ENCODE data around the gene ZNF598.
A peak's percentile ranks its signal among the peaks of the same experiment; 100 is the strongest.

ZNF598 gene

DNA sequence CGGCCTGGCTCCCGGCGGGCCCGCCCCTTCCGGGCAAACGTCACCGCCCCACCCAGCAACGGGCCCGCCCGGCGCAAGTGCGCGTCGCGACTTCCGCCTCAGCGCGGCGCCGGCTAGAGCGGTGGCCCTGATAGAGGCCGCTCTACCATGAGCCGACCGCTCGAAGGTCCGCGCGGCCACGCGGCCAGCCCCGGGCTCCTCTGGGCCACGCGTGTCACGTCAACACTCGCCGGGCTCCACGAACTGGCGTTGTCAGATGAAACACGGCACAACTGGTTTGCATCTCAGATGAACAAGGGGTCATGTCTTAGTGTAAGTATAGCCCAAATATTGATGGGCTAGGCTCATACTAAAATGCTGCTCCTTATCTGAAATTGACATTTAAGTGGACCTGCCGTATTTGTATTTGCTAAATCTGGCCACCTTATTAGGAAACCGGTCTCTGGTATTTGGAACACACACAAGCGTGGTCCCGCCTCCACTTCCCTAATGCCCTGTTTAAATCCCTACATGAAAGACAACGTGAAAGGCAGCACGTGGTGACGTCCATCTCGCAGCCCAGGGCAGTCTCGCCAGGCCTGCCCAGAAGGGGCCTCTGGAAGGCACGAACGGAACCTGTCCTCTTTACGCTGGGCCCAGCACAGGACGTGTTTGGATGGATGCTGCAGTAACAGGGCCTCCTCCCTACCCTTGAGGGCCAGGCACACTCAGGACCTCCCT lies at the start of gene ZNF598:
Gene ZNF598 (minus strand): TSS at position 31 of the 720 bp plus-strand sequence.
- peak; percentile 68 for DNase-seq

DNA sequence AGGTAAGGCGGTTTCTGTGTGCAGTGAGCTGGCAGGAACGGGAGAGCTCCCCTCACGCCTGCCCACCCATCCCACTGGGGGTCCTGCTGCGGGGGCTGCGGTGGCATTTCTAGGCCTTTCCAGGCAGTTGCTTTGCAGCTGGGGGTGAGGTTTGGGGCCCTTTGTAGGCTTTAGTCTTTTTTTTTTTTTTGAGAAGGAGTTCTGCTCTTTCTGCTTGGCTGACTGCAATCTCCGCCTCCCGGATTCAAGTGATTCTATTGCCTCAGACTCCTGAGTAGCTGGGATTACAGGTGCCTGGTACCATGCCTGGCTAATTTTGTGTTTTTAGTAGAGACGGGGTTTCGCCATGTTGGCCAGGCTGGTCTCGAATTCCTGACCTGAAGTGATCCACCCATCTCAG lies 49.3 kb upstream of the ZNF598 start:
- DNase-seq, result no peak

DNA sequence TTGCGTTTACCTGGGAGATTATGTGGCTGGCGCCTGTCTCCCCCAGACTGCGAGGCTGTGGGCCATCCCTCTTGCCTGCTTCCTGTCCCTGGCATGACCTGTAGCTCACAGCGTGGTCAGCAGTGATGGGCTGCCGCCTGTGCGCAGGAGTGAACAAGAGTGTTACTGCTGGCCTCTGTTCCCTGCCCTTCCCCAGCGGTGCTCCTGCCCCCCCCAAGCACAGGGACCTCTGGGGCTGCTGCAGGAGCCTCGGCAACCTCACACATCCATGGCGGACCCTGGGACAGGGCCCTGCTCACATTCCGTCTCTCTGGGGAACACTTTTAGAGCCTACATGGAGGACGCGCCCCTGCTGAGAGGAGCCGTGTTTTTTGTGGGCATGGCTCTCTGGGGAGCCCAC lies 48.8 kb upstream of the ZNF598 start:
- DNase-seq, result no peak

DNA sequence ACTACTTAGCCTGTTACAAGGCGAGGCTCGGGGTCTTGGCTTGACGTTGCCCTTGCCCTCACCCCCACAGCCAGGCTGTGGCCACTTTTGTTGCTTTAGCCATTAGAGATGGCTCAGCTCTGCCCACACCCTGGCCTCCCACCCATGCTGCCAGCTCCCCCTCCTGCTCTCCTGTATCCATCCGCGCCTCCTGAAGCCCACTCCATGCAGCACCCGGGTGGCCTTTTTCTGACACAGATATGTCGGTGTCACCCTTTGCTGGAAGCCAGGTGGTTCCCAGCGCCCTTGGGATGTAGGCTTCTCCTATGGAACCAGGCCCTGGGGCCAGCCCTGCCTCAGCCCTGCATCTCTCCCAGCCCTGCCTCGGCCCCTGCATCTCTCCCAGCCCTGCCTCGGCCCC lies 47.8 kb upstream of the ZNF598 start:
- no peak for DNase-seq

DNA sequence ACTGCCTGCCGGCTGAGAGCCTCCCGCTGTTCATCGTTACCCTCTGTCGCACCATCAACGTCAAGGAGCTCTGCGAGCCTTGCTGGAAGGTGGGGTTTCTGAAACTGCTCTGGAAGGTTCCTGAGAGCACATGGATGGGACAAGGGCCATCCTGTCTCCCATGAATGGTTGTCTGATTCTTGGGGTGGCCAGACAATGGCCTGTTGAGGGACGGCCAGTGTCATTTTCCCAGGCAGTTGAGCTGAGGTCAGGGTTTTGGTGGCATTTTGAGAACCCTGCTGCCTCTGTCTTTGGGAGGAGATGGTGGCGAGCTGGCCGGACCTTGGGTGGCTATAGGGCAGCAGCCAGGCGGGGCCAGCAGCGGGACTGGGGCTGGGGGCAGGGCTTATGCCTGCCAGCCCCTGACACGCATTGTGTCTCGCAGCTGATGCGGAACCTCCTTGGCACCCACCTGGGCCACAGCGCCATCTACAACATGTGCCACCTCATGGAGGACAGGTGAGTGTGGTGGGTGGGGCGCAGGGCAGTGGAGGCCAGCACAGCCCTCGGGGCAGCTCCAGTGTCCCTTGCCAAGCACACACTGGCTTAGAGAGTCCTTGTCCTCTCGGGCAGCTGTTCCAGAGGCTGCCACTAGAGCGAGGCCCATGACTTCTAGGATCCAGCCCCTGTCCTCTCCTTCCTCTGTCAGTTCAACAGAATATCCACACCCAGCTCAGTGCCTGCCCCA lies 47.2 kb upstream of the ZNF598 start:
- DNase-seq, result no peak

DNA sequence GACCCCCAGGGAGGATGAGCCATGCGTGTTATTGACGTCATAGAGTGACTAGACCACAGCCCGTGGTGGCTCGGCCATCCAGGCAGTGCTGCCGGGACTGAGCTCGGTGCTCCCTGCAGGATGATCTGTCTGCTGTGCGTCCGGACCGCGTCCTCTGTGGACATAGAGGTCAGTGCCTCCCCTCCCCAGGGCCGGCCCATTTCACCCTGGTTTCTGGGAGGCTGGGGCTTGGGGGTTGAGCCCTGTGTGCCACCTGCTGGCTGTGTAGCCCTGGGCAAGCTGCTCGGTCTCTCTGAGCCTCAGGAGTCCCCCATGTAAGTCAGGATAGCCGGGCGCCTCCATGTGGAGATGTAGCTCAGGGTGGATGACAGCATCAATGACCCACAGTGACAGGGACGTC lies 46.5 kb upstream of the ZNF598 start:
- no peak for DNase-seq

DNA sequence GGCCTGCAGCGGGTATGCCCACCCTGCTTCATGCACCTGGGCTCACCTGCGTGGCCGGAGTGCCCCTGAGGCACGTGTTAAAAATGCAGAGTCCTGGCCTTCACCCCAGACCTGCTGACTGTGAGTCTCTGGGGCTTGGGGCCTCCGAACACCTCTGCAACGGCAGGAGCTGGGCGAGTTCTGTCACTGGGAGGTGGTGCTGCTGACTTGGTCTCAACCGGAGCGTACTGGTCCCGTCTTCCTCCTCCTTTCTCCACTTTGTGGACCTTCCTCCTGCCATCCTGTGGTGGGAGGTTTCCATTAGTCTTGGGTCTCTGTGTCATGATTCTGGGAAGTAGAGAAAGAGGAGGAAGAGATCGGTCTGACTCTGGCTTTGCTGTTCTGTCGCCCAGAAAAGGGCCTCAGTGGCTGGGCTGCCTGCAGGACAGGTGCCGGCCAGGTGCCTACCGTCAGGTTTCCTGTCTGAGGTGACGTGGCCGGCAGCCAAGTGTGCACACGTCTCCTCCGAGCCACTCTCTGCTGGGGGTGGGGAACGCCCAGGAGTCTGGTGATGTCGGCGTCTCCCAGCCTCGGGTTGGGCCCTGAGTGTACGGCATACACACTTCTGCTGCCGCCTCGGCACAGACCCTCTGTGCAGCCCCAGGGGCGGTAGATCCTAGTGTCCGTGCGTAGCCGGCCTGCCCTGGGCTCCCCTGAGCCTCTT lies 45.1 kb upstream of the ZNF598 start:
- no peak for DNase-seq

DNA sequence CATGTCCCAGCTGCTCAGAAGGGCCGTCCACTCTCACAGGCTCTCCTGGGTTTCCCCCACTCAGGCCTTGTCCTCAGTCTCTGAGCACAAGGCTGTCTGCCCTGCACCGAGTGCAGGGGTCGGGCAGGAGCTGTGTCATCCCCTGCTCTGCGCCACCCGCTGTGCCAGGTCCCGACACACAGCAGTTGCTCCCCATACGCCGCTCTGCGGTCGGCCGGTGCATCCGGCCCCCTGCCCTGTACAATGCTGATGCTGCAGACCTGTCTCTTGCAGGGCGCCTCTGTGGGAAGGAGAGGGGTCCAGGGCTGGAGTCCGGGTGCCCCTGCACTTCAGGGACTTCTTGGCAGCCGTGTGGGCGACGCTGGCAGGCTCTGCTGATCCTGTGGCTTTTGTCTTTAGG lies 44.3 kb upstream of the ZNF598 start:
- no peak for DNase-seq

DNA sequence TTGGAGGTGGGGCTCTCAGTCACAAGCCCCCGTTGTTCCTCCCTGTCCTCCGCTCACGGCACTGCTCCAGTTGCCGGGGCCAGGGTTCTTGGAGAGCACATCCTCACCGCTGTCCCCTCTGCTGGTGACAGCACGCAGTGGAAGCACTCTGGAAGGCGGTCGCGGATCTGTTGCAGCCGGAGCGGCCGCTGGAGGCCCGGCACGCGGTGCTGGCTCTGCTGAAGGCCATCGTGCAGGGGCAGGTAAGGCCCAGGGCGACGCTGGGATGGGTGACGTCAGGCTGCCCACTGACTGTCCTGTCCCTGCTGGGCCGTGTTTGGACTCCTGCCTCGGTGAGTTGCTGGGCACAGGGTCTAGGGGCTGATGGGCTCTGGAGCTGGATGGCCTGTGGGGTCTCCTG lies 43.6 kb upstream of the ZNF598 start:
- DNase-seq, result no peak

DNA sequence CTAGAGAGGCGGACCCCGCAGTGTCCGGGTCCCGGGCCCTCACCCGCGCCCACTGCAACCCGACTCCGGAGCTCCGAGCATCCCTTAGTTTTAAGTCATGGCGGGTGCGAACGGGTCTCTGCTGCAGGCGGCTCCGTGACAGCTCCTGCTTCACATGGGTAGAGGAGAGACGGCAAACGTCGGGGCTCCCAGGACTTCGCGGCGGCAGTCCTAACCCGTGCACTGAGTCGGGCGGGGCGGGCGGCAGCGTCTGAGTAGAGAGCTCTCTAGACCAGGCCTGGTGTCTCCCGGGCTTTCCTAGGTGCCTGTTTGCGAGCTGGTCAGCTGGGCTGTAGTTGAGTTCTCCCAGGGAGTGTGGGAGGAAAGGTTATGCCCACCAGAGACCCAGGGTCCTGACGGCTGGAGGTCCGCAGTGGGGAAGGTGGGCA lies 38.5 kb upstream of the ZNF598 start:
- DNase-seq, result no peak

DNA sequence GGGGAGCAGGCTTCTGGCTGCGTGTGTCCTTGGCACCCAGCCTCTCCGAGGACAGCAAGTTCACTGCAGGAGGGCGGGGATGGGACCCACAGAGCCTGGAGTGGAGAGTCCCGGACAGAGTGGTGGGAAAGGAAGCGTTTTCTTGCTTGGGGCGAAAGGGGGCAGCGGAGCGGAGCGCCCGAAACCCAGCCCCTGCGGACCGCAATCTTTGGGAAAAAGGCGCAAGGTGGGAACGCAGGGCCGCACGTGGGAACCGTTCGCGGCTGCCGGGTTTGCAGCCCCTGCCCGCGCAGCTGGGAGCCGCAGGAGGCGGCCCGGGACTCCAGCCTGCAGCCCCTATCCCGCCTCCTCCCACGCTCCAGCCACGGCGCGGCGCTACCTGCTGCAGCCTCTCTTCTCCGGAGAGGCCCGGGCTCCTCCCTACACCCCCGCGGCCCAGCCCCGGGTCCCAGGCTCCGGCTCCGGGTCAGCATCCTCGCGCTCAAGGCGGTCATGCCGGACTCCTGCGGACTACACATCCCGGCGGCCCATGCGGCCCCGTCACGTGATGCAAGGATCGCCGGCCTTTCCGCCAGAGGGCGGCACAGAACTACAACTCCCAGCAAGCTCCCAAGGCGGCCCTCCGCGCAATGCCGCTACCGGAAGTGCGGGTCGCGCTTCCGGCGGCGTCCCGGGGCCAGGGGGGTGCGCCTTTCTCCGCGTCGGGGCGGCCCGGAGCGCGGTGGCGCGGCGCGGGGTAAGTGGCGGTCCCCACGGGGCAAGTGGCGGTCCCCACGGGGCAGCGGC lies 37.9 kb upstream of the ZNF598 start, which contains the start of the genes NTHL1 and TSC2:
Gene NTHL1 (minus strand): TSS at position 505 of the 786 bp plus-strand sequence. CDS start 11 bp downstream, at position 494.
Gene TSC2 (plus strand): TSS at position 656 of the 786 bp plus-strand sequence. CDS start 631 bp downstream, outside the sequence.
- peak; percentile 86 for DNase-seq

DNA sequence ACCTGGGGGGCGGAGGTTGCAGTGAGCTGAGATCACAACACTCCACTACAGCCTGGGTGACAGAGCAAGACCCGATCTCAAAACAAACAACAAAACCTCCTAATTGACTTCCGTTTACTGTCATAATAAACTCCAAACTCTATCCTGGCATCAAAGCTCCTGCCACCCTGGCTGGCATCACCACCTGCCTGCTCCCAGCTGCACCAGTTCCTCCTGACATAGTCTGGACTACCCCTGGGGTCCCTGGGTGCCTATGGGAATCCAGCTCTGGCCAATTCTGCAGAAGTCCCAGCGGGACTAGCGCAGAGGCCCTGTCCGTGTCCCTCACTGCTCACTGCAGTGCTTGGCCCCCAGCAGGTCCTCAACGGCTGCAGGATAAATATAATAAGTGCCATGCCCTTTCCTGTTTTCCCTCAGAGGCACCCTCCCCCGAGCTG lies 37.3 kb upstream of the ZNF598 start:
- DNase-seq, result no peak

DNA sequence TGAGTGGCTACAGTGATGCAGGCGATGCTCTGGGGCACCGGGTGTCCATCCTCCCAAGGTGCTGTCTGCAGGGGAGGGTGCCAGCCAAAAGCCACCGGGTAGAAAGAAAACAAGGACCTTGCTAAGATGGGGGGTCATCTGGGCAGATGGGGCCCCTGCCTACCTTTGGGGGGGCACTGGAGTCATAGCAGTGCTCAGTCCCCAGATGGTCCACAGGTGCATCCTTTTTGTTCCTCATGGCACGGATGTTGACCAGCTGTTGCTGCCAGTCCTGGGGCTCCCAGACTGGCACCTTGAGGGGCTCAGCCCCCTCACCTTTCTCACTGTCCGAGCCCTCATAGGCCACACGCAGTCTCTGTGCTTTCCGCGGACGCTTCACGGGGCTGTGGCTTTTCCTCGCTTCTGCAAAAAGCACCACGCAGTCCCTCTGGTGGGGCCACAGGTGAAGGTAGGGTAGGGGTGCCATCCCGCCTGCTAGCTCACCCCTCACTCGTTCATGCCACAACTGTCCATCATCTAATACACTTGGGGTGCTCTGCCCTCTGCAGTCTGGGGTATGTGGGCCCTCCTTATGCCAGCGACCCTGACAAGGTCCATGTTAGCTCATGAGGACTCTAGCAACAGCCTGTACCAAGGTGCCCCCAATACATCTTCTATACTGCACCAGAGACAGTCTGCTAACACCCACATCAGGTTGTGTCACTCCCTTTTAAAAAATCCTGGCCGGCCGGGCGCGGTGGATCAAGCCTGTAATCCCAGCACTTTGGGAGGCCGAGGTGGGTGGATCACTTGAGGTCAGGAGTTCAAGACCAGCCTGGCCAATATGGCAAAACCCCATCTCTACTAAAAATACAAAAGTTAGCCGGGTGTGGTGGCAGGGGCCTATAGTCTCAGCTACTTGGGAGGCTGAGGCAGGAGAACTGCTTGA lies 36.6 kb upstream of the ZNF598 start:
- DNase-seq, result no peak

DNA sequence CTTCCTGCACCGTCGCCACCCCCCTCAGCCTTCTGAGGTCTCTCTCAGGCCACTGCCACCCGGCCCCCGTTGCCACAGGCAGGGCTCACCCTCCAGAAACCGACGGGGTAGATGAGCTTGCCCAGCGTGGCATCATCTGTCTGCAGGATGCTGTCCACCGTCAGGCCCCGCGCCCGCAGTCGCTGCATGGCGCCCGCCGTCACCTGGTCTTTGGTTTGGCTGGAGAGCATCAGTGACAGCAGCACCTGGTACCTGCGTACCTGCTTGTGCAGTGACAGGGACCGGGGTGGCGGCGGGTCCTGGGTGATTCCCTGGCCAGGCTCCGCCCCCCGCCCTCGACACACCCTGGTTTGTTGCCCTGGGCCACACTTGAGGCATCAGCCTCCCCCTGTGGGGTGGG lies 34.9 kb upstream of the ZNF598 start:
- DNase-seq, result no peak

DNA sequence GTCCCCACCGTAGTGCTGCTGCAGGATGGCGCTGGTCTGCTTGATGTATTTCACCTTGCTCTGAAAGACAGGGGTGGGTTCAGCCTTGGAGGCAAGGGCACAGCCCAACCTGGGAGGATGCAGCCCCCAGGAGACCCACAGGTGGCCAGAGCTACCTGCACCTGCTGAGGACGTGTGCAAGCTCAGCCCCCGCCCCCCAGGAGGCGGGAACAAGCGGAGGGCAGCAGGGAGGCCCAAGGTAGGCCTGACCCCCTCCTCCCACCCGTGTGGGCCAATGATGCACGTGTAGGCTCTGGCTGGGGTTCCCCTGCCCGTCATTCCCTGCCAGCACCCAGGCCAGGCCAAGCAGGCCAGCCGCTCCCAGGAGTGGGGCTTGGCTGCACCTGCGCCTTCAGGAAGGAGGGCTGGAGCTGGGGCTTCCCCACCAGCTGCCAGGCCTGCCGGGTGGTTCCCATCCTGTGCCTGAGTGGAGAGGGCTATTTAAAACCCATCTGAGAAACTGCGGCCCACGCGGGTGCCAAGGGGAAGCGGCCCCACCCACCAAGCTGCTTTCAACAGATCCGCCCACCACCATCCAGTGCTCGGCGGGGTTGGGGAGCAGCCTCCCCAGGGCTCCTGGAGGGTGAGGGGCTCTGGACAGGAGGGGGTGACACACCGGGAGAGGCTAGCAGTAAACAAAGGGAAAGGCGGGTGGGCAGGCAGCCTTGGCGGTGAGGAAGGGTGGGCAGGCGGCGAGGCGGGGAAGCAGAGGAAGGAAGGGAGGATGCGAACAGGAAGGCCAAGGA lies 34.2 kb upstream of the ZNF598 start:
- DNase-seq, result no peak

DNA sequence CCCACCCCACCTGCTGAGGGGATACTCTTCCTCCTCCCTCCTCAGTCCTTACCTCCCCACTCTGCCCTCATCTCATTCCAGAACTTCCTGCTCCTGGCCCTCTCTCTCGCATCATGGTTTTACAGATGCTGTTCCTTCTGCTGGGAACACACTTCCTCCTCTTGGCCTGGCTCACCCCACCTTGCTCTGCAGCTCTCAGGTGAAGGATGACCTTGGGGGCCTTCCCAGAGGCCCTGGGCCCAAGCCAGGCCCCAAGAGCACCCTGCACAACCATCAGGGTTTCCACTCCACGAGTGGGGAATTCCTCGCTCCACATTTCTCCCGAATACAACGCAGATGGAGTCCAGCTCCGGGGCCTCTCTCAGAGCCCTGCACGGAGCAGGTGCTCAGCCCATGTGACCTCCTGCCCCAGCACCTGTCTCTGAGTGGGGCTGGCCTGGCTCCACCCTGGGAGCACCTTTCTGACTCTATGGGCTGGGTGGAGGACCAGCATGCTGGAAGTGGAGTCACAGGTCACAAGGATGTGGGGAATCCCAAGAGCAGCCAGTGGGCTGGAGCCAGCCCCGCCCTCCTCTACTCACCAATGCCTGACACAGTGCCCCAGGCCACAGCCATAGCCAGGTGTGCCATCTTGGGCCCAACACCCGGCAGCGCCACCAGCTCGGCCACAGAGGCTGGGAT lies 33.5 kb upstream of the ZNF598 start:
- DNase-seq, result no peak

DNA sequence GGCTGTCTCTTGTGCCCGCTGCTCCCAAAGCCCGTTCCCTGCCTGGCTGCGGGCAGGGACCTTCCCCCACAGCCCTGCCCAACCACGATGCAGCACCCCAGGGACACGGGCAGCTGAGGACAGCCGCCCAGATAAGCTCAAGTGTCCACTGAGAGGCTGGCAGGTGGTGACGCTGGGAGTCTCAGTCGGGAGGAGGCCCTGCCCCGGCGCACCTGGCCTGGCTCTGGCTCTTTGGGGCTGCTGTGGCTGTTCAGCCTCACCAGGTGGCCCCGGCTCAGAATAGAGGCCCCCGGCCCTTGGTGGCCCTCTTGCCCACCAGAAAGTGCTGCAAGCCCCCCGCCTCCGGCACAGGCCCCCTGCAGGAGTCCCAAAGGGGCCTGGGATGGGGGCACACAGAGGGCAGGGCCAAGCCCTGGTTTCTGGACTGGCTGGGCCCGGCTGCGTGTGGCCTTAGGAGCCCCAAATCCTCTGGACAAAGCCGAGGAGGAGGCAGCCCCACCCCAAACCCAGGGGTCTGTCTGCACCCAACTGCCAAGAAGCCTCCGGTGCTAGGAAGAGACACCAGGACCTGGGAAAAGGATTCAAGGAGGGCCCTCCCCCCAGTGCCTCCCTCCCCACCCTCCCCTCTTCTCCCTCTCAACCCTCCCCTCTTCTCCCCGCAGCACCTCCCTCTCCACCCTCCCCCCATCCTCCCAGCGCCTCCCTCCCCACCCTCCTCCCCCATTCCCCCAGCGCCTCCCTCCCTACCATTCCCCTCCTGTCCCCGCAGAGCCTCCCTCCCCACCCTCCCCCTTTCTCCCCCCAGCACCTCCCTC lies 32.8 kb upstream of the ZNF598 start:
- no peak for DNase-seq

DNA sequence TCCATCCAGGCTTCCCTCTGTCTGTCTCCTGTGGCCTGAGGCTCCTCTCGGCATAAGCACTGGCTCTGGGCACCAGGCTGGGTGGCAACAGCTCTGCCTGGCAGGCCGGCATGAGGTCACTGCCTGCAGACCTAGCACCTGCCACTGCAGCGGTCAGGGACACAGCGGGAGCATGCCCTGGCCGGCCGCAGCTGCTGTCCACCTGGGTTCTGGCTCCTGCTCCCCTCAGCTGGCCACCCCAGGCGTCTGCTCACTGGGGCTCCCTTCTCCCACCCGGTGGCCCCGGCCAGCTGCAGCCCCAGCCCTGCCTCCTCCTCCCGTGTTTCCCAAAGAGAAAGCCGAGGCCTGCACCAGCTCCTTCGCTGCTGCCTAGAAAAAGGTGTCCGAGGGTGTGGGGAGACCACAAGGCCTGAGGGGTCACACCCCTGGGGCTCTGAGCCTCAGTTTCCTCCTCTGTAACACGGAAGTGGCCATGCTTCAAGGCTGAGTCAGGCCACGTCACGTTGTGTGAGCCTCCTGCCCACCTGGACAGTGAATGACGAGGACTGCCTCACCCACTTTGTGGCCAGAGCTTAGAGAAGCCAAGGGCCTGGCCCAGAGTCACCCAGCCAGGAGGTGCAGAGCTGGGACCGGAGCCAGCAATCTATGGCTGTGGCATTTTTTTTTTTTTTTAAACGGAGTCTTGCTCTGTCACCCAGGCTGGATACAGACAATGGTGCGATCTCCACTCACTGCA lies 31.3 kb upstream of the ZNF598 start:
- DNase-seq, result no peak

All from activated T-cell treated with anti-CD3 and anti-CD28 coated beads for 4 hours (primary cell).